ENCODE results near the gene CLN3.
"Not testable (repeated sequence)": the region's sequence is repeated elsewhere in the genome, so short reads cannot be mapped to it uniquely, and the experiment has no call there.

The CLN3 gene

DNA sequence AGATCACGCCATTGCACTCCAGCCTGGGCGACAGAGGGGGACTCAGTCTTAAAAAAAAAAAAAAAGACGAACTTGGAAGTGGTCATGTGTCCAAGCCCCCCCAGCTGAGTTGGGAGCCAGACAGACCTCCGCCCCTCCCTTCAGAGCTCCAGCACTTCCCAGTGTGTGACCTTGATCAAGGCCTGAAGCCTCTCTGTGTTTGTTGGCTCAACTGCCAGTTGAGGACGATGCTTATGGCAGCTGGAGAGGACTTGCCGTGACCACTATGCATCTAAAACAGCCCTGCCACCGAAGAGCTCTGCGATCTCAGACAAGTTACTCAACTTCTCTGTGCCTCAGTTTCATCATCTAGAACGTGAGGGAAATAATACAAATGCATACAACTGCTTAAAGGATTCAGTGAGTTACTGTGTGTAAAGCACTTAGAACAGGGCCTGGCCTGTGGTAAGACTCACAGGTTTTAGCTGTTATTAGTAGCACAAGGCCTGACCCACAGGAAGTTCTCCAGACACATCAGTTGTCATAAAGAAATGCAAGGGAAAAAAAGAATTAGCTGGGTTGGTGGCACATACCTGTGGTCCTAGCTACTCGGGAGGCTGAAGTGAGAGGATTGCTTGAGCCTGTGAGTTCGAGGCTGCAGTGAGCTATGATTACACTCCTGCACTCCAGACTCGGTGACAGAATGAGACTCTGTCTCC, 21.8 kb upstream of the CLN3 start:
- DNase-seq: no peak

DNA sequence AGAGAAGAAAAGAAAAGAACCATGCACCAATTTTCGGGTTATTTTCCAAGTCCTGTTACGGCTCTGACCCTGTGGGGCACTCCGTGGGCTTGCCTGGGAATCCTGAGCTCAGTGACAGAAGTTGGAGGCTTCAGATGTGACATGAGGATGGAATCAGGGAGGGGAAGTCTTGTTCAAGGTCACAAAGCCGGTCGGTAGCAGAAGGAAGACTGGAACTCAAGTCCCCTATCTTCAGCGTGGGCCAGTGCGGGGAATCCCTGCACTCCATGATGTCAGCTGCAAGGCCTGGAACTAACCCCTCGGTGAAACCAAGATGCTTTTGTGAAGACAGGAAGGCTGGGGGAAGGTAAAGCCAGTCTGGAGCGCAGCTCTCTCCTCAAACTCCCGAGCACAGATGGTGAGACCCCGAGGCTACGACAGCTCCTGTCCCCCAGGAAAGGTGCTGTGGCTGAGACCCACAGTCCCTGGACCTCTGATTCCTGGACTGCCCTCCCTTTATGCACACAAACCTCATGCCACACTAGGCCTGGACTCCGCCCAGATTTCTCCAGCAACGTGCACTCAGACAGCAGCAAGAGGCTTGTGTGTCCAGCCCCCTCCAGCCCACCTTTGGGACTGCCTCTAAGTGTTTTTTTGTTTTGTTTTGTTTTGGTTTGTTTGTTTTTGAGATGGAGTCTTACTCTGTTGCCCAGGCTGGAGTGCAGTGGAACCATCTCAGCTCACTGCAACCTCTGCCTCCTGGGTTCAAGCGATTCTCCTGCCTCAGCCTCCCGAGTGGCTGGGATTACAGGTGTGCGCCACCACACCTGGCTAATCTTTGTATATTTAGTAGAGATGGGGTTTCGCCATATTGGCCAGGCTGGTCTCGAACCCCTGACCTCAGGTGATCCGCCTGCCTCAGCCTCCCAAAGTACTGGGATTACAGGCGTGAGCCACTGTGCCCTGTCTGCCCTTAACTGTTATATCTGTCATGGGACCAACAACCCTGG, 20.2 kb upstream of the CLN3 start:
- DNase-seq: no peak

DNA sequence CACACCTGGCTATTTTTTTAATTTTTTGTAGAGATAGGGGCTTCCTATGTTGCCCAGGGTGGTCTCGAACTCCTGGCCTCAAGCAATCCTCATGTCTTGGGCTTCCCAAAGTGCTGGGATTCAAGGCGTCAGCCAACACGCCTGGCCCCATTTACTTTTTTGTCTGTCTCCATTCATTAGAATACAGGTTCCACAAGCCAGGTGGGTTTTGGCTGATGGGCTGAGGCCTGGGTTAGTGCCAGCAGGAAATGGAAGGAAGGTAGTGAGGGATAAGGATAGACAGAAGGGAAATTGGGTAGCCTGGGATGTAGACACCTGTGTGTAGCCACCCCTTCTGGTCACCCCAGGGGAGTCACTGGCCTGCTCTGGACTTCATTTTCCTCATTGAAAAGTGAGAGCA, 19.2 kb upstream of the CLN3 start:
- no peak for DNase-seq

DNA sequence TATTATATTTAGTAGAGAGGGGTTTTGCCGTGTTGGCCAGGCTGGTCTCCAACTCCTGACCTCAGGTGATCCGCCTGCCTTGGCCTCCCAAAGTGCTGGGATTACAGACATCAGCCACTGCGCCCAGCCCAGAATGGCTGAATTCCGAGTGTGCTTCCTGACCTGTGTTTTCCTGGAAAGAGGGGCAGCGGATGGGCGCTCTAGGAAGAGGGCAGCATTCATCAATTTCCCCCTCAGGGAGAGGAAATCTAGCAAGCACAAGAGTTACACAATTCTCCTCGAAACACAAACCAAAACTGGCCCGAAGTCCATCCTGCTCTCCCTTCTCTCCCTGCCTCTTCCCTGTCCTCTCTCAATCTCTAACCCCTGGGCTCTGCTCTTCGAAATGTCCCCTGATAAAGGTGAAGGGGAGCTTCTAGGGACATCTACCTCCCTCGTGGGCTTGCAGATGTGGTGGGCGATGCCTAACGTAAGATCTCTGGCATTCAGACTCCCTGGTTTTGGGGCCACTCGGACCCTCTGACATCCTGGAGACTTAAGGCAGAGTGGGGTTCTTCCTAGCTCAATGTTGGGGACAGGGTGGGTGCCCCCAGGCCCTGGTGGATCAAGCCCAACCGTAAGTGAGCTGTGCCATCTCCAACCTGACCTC, 13.7 kb upstream of the CLN3 start:
- no peak for DNase-seq

DNA sequence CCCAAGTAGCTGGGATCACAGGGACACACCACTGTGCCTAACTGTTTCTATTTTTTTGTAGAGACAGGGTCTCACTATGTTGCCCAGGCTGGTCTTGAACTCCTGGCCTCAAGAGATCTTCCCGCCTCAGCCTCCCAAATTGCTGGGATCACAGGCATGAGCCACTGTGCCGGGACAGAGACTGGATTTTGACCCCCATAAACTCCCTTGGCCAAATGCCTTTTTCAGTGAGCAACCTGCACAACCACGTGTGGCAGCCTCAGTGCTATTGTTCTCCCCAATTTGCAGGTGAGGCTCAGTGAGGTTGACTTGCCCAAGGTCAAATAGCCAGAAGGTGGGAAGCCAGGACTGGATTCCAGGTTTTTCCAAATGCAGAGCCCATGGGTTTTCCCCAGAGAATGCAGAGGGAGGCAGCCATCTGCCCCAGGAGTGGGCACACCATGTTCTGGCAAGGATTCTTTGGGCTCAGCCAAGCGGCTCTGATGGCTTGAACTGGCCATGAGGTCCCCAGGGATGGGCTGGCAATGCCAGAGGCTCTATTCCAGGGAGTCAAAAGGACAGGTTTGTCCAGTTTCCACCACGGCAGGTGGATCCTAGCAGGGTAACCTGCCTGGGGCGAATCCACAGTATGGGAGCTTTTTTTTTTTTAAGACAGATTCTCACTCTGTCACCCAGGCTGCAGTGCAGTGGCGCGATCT, 13.0 kb upstream of the CLN3 start:
- no peak for DNase-seq

DNA sequence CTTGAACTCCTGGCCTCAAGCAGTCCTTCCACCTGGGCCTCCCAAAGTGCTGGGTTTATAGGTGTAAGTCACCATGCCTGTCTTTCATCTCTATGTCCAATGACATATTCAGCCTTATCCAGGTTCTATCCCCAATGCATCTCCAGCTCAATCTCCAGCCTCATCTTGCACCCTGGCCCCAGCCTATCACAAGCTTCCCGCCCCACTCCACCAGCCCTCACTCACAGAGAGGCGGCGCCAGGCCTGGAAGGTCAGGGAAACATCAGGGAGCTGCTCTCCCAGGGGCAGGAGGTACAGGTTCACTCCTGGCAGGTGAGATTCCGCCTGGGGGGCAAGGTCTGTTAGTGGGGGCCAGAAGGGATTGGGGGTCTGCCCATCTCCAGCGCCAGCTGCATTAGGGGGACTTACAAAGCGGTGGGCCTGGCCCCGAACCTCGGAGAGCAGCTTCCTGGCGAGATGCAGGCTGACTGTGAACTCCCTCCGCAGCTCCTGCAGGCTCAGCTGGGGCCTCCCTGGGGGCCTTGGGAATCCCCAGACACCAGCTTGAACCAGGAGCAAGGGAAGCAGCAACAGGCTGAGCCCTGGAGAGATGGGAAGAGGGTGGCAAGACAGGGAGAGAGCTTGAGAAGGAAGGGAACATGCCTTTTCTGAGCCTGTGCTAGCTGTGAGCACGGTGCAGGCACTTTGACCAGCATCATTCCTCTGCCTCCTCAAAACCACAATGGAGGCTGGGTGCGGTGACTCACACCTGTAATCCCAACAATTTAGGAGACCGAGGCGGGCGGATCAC, 11.8 kb upstream of the CLN3 start:
- no peak for DNase-seq

DNA sequence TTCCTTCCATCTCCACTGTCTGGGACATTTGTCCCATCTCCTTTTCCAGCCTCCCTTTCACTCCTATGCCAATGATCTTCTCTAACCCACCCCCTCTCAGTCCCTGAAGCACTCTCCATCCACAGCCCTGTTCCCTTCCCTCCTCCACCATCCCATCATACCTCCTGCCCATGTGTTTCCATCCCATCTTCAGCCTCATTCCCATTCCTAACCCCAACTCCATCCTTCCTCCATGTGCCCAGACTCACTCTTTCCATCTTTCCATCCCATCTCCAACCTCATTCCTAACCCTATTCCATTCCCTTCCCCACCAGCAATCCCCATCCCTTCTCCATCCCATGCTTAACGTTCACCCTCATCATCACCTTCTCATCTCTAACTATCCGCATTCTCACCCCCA, 10.4 kb upstream of the CLN3 start:
- DNase-seq: no peak

DNA sequence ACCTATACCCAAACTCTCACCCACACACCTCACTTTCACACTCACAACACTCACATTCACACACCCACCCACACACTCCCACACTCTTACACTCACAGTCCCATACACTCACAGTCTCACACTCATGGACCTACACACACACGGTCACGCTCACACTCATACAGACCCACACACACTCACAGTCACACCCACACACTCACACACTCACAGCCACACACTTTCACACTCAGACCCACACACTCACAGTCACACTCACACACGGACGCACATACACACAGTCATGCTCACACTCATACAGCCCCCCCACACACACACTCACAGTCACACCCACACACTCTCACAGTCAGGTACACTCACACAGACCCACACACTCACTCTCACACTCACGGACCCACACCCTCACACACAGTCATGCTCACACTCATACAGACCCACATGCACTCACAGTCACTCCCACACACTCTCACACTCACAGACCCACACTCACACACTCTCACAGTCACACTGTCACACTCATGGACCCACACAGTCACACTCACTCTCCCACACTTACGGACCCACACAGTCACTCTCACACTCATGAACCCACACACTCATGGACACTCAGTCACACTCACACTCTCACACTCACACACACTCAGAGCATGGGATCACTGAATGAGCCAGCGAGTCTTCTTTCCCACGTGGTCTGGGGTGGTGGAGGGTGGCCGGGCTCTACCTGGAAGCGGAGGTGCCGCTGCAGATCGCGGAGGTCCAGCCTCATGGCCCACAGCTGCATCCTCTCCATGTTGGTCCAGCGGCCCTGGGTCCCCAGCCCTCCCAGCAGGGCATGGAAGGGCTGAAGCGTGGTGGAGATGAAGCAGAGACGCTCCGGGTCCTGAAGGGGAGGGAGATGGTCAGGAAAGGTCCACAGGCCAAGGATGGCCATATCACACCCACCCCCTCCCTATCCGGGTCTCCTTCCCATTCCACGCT, 9.7 kb upstream of the CLN3 start:
- no peak for DNase-seq

DNA sequence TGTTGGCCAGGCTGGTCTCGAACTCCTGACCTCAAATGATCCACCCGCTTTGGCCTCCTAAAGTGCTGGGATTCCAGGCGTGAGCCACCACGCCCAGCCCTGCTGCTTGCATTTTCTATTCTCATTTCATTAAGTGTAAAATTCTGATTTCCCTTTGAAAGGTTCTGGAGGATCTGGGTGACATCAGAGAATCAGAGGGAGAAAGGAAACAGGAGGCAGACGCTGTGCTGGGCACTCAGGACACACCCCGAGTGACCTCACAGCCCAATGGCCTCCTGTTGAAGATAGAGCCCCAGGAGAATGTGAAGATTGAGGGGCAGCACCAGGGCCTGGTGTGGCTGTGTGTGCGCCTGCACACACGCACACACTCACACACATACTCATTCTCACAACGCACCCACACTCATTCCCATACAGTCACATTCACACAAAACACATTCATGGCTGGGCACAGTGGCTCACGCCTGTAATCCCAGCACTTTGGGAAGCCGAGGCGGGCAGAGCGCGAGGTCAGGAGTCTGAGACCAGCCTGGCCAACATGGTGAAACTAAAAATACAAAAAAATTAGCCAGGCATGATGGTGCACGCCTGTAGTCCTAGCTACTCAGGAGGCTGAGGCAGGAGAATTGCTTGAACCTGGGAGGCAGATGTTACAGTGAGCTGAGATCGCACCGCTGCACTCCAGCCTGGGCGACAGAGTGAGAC, 8.8 kb upstream of the CLN3 start:
- DNase-seq: not testable (repeated sequence)

DNA sequence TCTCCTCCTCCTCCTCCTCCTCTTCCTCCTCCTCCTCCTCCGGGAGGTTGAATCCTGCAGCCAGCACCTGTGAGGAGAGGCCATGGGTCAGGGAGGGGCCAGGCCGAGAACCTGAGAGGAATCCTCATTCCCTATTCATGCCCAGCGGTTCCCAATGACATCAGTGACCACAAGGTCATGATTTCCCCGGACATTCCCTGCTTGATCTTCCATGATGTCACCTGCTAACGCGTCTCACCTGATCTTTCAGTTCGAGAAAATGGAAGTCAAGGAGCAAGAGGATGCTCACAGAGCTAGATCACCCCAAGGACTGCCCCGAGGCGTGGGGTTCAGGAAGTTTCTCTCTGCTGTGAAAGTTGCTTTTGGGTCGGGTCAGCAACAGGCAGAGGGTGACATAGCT, 8.0 kb upstream of the CLN3 start:
- DNase-seq: no peak

DNA sequence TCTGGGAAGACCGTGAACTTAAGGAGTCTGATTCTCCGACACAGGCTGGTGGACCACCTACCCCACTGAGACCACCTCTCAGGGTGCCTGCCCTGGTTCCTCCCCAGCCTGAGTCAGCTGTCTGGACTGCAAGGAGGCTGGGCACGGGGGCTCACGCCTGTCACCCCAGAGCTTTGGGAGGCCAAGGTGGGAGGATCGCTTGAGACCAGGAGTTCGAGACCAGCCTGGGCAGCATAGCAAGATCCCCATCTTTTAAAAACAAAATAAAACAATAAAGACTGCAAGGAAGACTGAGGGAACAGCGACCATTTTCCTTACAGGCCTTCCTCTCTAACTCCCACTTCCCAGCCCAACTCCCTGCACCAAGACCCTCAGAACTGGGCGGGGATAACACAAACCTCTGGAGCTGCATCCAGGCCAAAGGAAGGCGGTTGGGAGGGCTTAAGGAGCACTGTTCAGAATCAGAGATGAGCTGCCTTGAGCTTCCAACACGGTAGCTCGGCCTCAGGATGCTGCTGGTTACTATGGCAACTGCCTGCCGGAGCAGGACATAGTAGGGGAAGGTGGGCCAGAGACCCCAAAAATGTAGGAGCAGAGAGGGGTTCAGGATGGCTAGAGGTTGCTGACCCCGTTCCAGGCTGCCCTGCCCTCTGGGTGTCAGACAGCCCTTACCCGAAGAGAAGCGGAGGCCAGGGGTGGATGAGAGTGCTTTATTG, 7.0 kb upstream of the CLN3 start:
- no peak for DNase-seq

DNA sequence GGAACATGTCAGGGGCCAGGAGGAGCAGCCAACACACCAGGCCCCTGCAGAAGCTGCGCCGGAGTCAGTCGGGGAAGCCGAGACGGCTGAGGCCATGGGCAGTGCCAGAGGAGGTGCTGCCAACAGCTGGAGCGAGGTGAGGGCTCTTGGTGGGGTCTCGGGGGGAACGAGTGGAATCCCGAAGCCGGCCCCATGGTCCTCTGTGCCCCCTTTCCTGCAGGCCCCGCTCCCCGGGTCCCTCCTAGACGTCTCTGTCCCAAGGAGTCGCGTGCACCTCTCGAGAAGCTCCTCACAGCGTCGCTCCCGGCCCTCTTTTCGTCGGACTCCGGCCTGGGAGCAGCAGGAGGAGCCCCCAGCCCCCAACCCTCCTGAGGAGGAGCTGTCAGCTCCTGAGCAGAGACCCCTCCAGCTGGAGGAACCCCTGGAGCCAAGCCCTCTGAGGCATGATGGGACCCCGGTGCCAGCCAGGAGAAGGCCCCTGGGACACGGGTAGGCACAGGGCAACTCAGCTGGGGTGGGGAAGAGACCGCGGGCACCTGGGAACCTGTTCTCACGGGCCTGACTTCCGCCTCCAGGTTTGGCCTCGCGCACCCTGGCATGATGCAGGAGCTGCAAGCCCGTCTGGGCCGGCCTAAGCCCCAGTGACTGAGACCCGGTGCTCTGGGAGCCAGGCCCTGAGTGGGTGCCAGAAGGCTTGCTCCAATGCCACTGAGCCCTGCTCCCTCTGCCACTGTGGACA, 6.2 kb upstream of the CLN3 start:
- DNase-seq: no peak

DNA sequence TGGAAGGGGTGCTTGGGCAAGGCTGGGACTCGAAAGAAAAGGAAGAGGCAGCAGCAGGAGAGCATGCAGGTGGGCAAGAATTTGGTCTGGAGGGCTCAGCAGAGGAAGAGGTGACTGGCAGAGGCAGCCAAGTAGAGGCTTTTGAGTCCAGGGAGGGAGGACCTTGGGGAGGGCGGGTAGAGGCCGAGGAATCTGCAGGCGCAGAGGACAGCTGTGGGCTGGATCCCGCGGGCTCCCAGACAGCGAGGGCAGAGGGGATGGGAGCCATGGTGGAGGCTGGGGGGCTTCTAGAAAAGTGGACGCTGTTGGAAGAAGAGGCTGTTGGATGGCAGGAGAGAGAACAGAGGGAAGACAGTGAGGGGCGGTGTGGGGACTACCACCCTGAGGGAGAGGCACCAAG, 5.5 kb upstream of the CLN3 start:
- no peak for DNase-seq

DNA sequence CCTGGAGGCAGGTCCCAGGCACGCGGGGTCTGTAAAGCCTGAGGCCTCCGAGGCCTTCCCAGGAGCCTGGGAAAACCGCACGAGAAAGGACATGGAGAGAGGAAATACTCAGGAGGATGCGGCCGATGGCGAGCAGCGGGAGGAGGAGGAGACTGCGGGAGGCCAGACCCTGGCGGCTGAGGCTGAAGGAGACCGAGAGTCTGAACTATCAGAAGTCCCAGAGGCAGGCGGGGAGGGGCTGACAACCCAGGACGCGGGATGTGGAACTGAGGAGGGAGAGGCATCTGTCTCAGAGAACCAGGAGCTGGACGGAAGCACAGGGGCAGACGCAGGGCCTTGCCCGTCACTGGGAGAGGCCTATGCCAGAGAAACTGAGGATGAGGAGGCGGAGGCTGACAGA, 5.0 kb upstream of the CLN3 start:
- DNase-seq: no peak

DNA sequence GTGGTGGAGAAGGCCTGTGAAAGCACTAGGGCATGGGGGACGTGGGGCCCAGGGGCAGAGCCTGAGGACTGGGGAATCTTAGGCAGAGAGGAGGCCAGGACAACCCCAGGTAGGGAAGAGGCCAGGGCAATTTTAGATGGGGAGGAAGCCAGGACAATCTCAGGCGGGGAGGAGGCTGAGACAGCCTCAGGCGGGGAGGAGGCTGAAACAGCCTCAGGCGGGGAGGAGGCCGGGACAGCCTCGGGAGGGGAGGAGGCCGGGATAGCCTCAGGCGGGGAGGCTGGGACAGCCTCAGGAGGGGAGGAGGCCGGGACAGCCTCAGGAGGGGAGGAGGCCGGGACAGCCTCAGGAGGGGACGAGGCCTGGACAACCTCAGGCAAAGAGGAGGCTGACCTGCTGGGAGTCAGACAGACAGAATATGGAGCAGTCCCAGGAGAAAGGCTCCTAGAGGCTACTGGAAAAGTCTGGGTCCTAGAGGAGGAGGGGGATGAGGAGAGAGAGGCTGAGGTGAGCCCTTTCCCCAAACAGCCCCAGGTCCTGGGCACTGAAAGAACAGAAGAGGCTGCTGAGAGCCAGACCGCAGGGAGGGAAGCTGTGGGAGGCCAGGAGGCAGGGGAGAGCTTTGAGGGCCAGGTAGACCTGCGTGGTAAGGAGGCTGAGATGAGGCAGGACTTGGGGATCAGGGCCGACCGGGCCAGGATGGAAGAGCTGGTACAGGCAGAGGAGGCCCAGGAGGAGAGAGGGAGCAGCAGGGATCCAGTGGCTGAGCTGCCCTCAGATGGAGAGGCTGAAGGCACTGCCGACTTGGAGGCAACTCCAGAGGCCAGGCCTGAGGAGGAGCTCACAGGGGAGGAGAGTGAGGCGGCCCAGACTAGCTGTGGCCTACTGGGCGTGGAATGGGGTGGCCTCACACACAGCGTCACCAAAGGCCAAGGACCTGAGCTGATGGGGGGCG, 4.2 kb upstream of the CLN3 start:
- no peak for DNase-seq

DNA sequence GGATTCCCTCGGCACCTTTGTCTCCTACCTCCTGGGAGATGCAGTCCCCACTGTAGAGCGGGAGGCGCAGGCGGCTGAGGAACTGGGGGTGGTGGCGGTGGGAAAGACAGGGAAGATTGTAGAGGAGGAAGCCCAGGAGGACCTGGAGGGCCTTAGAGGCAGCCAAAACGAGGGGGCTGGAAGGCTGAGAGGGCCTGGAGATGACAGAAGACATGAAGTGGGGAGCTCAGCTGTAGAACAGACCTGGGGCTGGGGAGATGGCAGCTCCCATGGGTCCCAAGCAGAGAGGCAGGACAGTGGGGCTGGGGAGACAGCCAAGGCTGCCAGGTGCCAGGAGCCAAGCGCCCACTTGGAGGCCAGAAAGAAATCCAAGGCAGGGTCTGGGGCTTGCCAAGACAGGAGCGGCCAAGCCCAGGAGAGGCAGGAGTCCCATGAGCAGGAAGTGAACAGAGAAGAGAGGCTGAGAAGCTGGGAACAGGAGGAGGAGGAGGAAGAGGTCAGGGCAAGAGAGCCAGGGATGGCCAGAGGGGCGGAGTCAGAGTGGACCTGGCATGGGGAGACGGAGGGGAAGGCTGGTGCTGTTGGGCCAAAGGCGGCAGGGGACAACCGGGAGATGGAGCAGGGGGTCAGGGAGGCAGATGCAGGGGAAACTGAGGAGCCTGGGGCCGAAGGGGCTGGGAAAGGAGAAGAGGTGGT, 3.4 kb upstream of the CLN3 start:
- DNase-seq: no peak
